GM18907 (cell line): ENCODE measurements around the gene CARD19.
A peak's percentile ranks its signal among the peaks of the same experiment; 100 is the strongest.

Experiments
- ATAC-seq: cut with Tn5 transposase; IDR thresholded peaks from one replicate; pipeline ENCODE4 v1.9.1; 2021; ENCODE audit warnings: mild to moderate bottlenecking, moderate library complexity; ENCODE audit not compliant: unreplicated experiment

CARD19 gene

DNA sequence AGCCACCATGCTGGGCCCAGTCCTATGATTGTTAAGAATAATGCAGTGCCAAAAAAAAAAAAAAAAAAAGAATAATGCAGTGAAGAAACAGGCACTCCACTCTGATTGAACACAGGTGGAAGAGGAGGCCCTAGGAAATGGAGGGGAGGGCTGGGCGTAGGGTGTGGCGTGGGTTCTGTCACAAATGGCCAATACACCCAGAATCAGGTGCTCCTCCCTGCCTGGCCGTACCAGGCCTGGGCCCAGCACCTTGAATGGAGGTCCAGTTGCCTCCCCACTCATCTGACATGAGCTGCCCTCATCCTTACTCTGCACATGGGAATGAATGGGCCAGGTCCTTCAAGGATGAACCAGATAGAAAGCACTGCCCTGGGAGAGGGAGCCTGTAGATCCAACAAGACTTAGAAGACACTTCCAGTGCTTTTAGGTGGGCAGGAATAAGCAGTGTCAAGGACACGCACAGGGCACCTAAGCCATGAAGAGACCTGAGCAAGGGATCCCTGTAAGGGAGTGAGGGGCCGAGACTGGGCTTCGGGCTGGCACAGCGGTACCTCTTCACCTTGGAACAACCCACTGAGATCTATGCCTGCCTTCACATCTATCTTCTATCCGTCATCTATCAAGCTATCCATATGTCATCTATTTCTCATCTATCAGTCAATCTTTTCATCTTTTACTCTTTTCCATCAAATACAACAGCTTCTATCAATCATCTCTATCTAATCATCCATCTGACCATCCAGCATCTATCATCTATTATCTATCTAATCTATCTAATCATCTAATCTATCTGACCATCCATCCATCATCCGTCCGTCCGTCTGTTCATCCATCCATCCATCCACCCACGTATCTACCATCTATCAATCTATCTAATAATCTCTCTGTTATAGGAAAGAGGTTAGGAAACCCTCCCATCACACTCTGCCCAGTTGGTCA, 22.2 kb downstream of the CARD19 start:
- no peak for ATAC-seq

DNA sequence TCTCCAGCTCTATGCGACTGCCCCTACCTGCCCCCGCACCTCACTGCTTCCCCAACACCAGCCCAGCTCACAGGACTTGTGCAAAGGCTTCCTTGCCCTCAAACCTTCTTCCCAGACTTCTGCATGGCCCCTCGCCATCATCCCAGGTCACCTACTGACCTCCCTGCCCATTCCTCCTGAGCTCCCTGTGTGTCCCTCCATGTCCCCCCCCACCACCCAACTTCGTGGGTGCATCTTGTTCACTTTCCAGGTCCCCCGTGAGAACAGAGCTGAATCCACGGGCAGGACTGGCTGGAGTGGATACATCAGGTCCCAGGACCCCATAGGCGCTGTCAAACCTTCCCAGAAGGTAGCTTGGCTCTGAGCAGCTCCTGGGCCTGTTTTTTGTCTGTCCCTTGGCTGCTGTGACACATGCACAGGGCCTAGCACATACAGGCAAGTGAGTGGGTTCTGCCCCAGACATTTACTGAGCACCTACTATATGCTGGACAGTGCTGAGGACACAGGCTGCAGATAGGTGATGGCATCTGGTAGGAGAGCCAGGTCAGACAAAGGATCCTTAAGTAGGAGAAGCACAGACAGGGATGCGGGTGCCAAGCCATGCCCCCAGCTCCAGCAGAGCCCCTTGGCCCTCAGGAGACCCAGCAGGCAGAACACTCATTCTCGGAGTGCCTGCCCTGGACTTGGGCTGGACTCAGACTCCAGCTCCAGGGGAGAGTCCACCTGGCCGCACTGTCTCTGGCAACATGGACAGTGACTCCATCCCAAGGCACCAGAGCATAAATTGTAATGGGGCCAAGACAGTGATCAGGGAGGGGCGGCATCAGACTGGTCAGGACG, 23.1 kb downstream of the CARD19 start:
- no peak for ATAC-seq

DNA sequence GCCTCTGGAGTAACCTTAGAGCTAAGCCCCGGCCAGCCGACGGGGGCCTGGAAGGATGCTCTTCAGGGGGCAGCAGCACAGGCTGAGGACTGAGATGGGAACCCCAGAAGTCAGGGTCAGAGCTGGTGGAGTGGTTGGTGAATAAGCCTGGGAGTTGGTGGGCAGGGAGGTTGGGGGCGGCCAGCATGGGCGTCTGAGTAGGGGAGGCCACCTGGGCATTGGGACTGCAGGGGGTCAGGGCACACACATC, 23.6 kb downstream of the CARD19 start:
- ATAC-seq = no peak

DNA sequence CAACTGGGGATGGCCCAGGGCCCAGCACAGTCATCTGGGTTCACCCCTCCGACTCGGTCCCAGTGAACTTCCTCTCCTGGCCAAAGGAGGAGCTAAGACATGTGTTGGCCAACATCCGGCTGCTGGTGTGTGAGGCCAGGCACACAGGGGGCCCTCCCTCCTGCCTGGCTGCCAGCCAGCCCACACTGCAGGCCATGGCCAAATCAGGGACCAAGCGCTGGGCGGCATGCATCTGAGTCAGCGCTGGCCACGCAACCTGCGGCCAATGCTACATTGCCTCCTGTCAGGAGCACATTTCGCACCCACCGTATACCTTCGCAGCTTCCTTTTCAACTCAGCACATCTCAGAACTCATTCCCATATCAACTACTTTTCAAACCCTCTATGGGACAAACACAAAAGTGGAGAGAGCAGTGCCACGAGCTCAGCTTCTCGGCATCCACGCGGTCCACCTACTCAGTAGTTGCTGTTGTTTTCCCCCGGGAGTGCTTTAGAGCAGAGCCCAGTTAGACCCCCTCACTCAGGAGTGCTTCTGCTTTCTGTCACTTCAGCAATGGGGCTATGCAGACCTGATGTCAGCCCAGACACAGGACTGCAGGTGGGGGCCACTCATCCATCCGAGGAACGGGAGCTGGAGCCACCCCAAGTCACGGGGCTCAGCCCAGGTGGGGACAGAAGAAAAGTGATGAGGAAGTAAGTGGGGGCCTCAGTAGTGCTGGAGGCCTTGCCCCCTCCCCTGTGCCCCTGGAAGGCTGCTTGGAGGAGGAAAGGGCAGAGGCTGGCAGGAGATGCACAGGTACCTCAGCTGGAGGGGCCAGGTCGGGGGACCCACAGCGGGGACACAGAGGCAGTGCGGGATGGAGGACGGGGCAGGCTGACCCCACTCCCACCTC, 24.2 kb downstream of the CARD19 start:
- peak; percentile 87 for ATAC-seq

DNA sequence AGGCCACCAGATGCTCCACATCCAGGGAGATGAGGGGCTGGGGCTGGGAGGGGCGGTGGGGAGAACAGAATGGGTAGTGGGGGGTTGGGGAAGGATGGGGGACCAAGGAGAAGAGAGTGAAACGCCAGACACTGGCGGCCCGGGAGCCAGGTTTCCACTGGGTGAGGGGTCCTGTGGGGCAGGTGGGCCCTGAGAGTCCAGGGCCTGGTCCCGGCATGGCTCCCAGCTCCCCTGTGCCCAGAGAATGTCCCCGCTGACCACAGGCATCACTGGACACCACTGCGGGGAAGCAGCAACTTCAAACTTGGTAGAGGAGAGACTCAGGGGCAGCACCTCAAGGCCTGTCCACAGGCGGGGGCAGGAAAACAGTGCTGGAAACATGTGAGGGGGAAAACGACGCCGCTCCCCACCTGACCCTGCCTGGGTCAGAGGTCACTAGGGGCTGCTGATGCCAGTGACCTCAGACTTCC, 24.9 kb downstream of the CARD19 start:
- no peak for ATAC-seq

DNA sequence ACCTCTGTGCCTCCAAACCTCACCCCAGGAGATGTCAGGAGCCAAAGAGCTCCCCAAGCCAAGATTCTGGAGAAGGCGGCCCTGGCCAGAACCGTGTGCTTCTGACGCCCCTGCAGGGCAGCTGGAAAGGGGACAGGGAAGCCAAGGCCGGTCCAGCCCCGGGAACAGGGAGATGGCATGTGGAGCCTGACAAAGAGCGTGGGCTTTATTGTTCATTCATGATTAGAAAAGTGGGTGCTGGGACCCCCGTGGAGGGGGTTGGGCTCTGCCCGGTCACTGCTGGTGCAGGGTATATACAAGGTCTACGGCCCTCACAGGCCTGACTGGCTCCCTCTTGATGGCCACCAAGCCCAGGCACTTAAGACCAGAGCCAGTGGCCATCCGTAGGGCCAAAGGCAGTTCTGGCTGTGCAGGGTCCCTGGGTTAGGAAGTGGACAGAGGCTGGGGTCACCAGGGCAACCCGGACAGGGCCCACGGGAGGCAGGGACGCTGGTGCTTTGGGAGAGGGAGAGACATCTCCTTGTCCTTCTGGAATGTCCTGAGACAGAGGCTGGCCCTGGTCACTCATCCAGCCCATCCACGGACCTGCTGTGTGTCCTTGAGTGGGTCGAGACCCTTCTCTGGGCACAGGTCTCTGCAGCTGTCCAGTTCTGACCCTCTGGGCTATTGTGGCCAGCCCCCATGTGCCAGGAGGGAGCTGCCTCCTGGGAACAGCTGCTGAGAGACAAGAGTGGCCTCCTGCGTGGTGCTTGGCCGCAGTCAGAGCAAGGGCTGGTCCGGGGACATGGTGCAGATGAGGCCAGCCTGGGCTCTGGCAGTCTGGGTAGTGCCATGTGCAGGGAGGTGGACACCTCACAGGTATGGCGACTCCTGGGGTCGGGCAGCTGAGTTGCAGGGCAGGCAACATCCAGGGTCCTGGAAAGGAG, 25.6 kb downstream of the CARD19 start:
- ATAC-seq = no peak

DNA sequence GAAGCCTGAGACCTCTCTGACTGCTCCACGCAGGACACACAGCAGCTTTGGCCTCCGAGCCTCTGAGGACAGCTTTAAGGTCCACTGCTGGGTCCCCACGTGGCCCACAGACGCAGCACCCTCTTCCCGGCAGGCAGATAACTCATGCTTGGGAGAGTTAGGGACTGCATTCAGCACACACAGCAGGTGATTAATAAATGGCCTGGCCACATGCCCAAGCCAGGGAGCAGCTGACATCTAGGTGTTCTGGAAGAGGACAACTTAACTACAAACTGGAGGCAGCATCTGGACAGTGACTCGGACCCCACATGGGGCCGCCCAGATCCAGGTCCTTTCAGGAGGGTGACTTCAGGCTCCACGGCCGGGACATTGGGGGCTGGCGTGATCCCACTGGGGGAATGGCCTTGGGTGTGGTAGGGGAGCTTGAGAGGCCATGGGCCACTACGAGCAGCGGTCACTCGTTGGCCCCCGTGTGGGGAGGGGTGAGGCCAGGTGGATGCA, 26.8 kb downstream of the CARD19 start:
- no peak for ATAC-seq

DNA sequence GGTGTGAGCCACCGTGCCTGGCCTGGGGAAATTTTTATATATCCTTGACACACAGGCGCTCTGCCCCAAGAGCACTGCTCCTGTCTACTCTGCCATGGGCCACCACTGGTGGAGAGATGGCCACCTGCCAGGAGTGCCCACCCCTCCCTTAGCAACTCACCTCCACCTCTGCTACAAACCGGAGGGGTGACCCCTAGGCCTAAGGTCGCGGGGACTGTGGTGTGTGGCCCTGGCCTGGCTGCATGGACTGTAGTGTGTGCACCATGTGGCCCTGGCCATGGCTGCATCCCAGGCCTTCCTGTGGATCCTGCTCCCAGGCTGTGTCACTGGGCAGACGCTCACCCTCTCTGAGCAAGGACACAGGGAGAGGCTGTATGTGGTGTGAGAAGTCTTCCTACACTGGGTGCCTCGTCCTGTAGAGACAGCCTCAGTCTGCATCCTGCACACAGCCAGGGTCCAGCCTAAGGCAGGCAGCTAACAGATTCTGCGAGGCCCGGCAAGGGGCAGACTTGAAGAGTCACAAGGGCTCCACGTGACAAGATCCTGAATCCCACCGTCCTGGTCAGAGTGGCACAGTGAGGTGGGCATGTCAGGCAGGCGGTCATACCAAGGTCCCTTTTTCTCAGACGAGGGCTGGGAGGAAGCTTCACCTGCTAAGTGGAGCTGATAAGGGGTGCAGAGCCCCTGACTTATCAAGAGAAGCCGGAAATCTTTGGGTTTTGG, 27.7 kb downstream of the CARD19 start:
- no peak for ATAC-seq

DNA sequence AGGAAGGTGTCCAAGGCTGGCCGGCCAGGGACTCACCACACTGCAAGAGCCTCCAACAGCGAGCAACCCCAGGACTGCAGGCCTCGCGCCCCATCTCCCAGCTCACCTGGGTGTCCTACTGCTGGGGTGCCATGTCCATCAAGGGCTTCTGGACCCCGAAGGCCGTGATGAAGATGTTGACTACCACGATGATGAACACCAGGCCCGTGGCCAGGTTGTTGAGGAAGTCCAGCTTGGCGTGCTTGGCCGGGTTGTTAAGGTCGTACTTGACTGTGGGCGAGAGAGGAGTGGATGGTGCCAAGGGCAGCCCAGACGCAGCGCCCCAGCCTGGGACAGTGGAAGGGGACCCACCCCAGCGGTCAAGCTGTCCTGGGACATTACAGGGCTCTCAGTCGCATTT, 28.8 kb downstream of the CARD19 start:
- ATAC-seq = no peak

DNA sequence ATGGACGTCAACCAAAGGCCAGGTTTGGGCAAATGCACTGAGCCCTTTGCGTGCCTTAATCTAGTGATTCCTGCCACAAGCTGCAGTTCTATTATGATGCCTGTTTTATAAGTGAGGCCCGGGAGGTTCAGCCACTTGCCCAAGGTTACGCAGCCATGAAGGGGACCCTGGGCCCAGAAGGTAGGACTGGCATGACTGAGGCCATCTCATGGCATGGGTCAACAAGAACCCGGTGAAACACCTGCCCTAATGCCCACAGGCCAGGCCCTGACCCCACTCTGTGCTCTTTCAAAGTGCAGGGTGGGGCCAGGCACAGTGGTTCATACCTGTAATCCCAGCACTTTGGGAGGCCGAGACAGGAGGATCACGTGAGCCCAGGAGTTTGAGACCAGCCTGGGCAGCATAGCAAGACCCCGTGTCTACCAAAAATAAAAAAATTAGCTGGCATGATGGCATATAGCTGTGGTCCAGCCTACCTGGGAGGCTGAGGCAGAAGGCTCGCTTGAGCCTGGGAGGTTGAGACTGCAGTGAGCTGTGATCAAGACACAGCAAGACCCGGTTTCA, 29.4 kb downstream of the CARD19 start:
- no peak for ATAC-seq

DNA sequence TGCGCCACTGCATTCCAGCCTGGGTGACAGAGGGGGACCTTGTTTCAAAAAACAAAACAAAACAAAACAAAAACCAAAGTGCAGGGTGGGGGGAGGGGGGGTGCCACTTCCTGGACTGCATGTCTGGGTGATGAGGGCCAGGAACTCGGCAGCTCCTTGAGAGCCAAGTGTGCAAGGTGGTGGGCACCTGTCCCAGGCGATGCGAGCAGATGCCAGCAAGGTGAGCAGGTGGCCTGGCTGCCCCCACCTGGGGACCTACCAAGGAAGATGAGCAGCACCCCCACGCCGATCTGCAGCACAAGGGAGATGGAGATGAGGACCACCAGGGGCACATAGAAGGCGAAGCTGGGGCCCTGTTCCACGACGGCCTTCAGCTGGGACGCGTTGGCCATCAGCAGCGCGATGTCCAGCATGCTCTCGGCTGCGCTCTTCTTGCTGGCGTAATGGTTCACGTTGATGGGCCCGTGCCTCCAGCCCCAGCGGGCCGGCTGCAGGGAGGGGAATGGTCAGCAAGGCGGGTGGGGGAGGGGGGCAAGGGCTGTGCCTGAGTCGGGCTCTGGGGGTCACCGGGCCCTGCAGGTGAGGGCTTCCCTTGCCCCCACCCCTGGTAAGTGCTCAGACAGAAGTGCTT, 30.2 kb downstream of the CARD19 start:
- no peak for ATAC-seq

DNA sequence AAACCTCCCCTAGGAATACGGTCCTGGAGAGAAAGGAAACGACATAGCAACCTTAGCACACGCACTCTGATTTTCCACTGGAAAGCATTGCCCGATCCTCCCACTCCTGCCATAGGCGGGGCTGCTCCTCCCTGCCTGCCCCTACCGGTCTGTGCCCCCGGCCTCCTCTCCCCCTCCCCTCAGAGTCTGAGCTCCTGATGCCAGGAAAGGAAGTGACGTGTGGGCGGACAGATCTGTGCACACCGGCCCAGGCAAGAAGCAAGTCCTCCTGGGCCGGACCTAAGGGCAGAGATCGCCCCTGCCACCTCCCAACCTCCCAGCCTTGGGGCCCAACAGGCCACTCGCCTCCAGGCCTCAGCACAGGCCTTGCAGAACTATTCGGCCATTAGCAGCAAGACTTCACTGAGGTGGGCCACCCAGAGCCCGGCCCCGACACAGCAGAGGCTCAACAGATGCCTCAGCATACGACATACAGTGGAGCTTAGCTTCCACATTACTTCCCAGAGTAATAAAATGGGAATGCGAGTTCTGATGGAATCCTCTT, 30.9 kb downstream of the CARD19 start:
- no peak for ATAC-seq

DNA sequence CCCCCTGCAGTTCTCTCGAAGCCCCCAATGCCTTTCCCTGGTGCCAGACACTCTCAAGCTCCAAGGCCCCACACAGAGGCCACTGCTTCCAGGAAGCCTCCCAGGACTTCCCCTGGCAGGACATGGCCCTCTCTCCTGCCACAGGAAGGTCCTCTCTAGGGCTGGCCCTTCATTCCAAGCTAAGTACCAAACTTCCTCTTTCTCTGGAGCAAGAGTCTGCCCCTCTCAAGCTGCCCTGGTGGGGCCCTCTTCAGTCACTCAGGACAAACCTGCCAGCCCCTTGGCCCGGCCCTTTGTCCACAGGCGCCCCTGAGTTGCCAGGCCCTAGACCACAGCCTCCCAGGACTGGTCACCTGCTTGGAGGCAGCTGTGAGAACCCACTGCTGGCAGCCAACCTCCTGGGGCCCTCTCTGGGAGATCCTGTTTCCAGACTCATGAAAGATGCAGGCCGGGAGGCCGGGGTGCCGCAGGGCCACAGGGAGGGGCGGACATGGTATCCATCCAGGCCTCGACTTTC, 31.4 kb downstream of the CARD19 start:
- ATAC-seq = no peak

DNA sequence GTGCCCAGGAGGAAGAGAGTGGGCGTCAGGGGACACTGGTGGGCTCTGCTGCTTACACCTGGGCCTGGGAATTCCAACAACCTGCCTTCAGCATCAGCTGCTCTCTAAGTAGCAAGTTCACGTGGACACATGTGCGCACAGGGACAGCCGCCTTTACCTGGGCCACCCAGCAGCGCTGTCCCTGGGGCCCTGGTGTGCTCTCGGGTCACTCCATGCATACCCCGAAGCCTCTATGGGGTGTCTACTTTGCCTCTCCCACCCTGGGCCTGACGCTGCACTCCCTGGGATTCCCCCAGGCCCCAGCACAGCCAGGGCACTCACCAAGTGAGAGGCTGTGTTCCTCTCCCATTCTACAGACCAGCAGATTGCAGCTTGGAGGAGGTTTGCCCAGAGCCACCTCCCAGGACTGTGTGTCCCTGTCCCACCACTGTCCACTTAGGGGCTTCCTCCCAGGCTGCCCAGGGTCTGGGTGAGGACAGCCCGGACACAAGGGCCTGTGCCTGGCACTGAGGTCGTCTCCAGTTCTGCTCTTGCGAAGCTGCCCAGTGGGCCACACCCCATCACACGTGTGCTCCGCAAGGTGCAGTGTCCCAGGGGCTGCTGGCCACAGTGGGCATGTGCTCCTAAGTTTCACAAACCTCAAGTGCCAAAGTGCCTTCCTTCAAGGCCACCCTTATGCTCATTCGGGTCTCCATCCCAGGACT, 32.1 kb downstream of the CARD19 start:
- no peak for ATAC-seq

DNA sequence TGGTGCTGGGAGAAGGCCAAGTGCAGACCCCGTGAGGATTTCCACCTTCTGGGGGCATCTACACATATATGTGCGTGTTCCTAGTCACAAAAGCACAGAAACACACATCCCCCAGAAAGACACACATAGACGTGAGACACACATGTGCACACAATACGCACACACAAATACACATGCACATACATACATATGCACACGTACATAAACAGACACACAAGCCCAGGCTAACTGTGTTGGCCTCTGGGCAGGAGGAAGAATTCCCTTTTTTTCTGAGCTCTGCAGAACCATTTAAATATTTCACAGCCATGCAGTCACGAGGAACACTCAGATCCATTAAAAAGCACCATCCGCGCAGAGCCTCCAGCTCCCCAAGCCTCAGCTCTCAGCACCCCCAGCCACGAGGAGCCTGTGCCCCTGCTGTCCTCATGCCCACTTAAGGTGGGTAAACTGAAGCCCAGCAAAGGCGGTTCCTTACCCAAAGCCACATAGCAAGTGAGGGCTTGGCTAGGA, 32.8 kb downstream of the CARD19 start:
- no peak for ATAC-seq

DNA sequence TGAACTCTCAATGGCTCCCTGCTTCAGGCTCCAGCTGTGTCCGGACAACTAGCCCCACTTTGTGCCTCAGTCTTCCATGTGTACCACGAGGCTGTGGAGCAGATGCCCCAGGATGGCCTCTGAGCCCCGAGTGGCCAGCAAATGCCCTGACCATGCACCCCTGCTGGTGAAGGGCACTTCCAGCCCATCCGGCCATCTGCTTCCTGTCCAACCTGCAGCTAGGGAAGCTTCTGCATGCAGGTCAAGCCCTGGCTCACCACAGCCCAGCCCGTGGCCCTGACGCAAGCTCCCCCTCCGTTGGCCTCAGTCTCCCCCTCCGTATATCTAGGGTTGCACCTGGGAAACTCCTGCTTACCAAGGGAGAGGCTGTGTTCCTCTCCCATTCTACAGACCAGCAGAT, 33.3 kb downstream of the CARD19 start:
- ATAC-seq = no peak
